HepG2 (cell line): ENCODE results near the gene GP2. TPM values are rescaled to one million over a fixed set of nuclear protein-coding genes. Genes with fewer than 3 reads are reported as not detected.
A peak's percentile ranks its signal among the peaks of the same experiment; 100 is the strongest.

Source experiments
- ATAC-seq: fragments of 200-7000 bp; cut with Tn5 transposase; 3 replicates; pipeline ENCODE4 v1.9.1; 2020; ENCODE audit warnings: mild to moderate bottlenecking, moderate library complexity
- BruUV-seq: library from RNA; stranded (reverse); fragments of 400-500 nt; replicated peaks from 2 replicates; lab custom pipeline; 2021; lab: Mats Ljungman, UMichigan
- CTCF ChIA-PET: fragments of 300-600 bp; formaldehyde crosslinking; extraction: SDS; loops from one replicate; lab custom pipeline; 2021; ENCODE audit warnings: low total read pairs, inconsistent platforms, low intra/inter-chr PET ratio; lab: Yijun Ruan, JAX
- POLR2A ChIA-PET: fragments of 350-600 bp; sonication (Branson Sonifier 250); formaldehyde crosslinking; loops from one replicate; lab custom pipeline; 2020; ENCODE audit warnings: antibody characterized with exemption, inconsistent platforms; lab: Yijun Ruan, JAX
- DNase-seq: peaks from one replicate; pipeline ENCODE4 v3.0.0-alpha.2; 2015; ENCODE audit warnings: low spot score
- FAIRE-seq: peaks from 3 replicates; lab custom pipeline; 2011; peaks lifted over from hg19 to GRCh38; lab: Jason Lieb, UNC
- H2AFZ ChIP-seq: one replicate; pipeline ENCODE4 v1.6.1; 2011; ENCODE audit warnings: low read length, inconsistent platforms
- H3K27ac ChIP-seq: fragments of 300-600 bp; 3 replicates; pipeline ENCODE4 v1.8.0; 2011; ENCODE audit warnings: mixed run types, mild to moderate bottlenecking, mixed read lengths, low read length, inconsistent platforms; ENCODE audit not compliant: insufficient read depth; ENCODE audit errors: extremely low read length
- H3K27me3 ChIP-seq, 2 experiments: fragments of 200-600 bp in 1 of 2; 2 replicates in 1 of 2; 3 replicates in 1 of 2; pipeline versions ENCODE4 v1.6.0 to v1.8.0; 2011; ENCODE audit warnings: low read length in 2 of 2, mild to moderate bottlenecking in 2 of 2, moderate library complexity in 2 of 2, inconsistent platforms in 1 of 2; ENCODE audit not compliant: insufficient read depth in 2 of 2, control insufficient read depth in 1 of 2
- H3K36me3 ChIP-seq, 2 experiments: fragments of 200-600 bp in 1 of 2; replicated peaks in 1 of 2; 2 replicates in 1 of 2; 3 replicates in 1 of 2; pipeline versions ENCODE4 v1.5.1 to v1.8.0; 2011; ENCODE audit warnings: low read length in 2 of 2, inconsistent platforms in 1 of 2; ENCODE audit not compliant: insufficient read depth in 2 of 2, control insufficient read depth in 1 of 2
- H3K4me1 ChIP-seq: 2 replicates; pipeline ENCODE4 v1.5.1; 2012; ENCODE audit warnings: low read length, inconsistent platforms; ENCODE audit not compliant: insufficient read depth
- H3K4me2 ChIP-seq: 2 replicates; pipeline ENCODE4 v1.6.0; 2011; ENCODE audit warnings: low read depth, low read length, inconsistent platforms
- H3K4me3 ChIP-seq, 3 experiments: fragments of 200-600 bp in 1 of 3; sonication (generic), shearing (Covaris generic) in 1 of 3; replicated peaks in 1 of 3; 2 replicates each; pipeline ENCODE4 v1.5.1; 2011 to 2016; ENCODE audit warnings: low read length in 3 of 3, inconsistent platforms in 2 of 3, low read depth in 2 of 3, mild to moderate bottlenecking in 2 of 3, control low read depth in 1 of 3, mixed read lengths in 1 of 3; ENCODE audit not compliant: insufficient read depth in 1 of 3
- H3K79me2 ChIP-seq: one replicate; pipeline ENCODE4 v1.6.1; 2011; ENCODE audit warnings: low read length, inconsistent platforms; ENCODE audit not compliant: insufficient read depth
- H3K9ac ChIP-seq: 2 replicates; pipeline ENCODE4 v1.6.0; 2011; ENCODE audit warnings: mild to moderate bottlenecking, low read depth, low read length, inconsistent platforms; ENCODE audit not compliant: insufficient read depth
- H3K9me3 ChIP-seq: 2 replicates; pipeline ENCODE4 v1.5.1; 2012; ENCODE audit warnings: mild to moderate bottlenecking, low read length
- H4K20me1 ChIP-seq: 2 replicates; pipeline ENCODE4 v1.6.0; 2011; ENCODE audit warnings: inconsistent platforms, mild to moderate bottlenecking, low read length, moderate library complexity; ENCODE audit not compliant: insufficient read depth
- ZNF468 ChIP-seq: sonication (generic); formaldehyde crosslinking; IDR thresholded peaks from 2 replicates; pipeline ENCODE4 v1.8.0; 2022; ENCODE audit warnings: mild to moderate bottlenecking, moderate library complexity, missing genetic modification reagents
- WGBS: methylation state at CpG from one replicate; pipeline ENCODE4 v1.1.6; 2017; ENCODE audit warnings: low lambda C conversion rate; 5-methylcytosine and 5-hydroxymethylcytosine counted together
- in situ Hi-C: cut with HindIII; loops from 2 replicates; pipeline ENCODE4 v1.10.0; 2017; ENCODE audit warnings: low pct_unique_long_range_greater_than_20kb; ENCODE audit not compliant: extremely low pct_ligation_motif_present
- intact Hi-C: fragments of 100-400 bp; cut with micrococcal nuclease; formaldehyde crosslinking; loops from one replicate; pipeline ENCODE4 v1.10.0; 2022; ENCODE audit not compliant: unreplicated experiment
- polyA plus RNA-seq, 8 experiments: library from polyadenylated mRNA; depleted of rRNA in 3 of 8; stranded (reverse) in 7 of 8; unstranded in 1 of 8; fragments of >200 nt; fragmentation: Illumina TruSeq in 4 of 8; extraction: Trizol in 4 of 8; gene quantifications; 2 replicates each; pipeline versions ENCODE4 v1.2.1 to v1.2.3, GENCODE V29; 2011 to 2016; ENCODE audit warnings: low read depth in 4 of 8, missing spikeins in 1 of 8, mixed read lengths in 1 of 8; ENCODE audit not compliant: insufficient read depth in 1 of 8
- total RNA-seq, 5 experiments: library from RNA; depleted of rRNA; stranded (reverse); fragments of >200 nt; fragmentation: Illumina TruSeq; extraction: Trizol; gene quantifications; 2 replicates each; pipeline ENCODE4 v1.2.3, GENCODE V29; 2016; ENCODE audit warnings: low read depth in 1 of 5
- TF ChIP-seq, protein P1 (sequence below), 2 experiments: IDR thresholded peaks; 2 replicates each; pipeline ENCODE4 v1.6.1; 2011 to 2012; ENCODE audit warnings: low read length in 2 of 2, borderline replicate concordance in 1 of 2, low read depth in 1 of 2, mild to moderate bottlenecking in 1 of 2, moderate library complexity in 1 of 2

The GP2 gene
- total and polyA plus RNA-seq, 2 of the 13 experiments (the other 11 are each of a cell fraction or from before 2014, with no cell fraction given): 0.15 to 0.69 TPM

GRCh38 chr16:20301840-20302239 lies 25.5 kb downstream of the GP2 start:
- intact Hi-C loops: loop anchor here (2.0 to 10.0 kb wide), 2 partner anchors 81 to 697 kb away; no protein-coding TSS in a partner anchor
- no peaks in the 10 kb centered on the region for H3K4me1 ChIP-seq
- no peak overlapping the region for H2AFZ ChIP-seq
- FAIRE-seq (no peak), ATAC-seq (no peak)
- no peaks in the 10 kb centered on the region for H3K36me3 ChIP-seq
- TF ChIP-seq, protein P1, sequence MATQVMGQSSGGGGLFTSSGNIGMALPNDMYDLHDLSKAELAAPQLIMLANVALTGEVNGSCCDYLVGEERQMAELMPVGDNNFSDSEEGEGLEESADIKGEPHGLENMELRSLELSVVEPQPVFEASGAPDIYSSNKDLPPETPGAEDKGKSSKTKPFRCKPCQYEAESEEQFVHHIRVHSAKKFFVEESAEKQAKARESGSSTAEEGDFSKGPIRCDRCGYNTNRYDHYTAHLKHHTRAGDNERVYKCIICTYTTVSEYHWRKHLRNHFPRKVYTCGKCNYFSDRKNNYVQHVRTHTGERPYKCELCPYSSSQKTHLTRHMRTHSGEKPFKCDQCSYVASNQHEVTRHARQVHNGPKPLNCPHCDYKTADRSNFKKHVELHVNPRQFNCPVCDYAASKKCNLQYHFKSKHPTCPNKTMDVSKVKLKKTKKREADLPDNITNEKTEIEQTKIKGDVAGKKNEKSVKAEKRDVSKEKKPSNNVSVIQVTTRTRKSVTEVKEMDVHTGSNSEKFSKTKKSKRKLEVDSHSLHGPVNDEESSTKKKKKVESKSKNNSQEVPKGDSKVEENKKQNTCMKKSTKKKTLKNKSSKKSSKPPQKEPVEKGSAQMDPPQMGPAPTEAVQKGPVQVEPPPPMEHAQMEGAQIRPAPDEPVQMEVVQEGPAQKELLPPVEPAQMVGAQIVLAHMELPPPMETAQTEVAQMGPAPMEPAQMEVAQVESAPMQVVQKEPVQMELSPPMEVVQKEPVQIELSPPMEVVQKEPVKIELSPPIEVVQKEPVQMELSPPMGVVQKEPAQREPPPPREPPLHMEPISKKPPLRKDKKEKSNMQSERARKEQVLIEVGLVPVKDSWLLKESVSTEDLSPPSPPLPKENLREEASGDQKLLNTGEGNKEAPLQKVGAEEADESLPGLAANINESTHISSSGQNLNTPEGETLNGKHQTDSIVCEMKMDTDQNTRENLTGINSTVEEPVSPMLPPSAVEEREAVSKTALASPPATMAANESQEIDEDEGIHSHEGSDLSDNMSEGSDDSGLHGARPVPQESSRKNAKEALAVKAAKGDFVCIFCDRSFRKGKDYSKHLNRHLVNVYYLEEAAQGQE (IDR thresholded peaks at IDR 0.05; ENCODE audit: borderline replicate concordance in 1 of 2, low read depth in 1 of 2, low read length in 2 of 2): peak in 1 of 2 experiments; percentile 59; a peak in 2 of 4 replicates
- TF ChIP-seq ZNF468 (CRISPR knock-in tag): no peak
- TF ChIP-seq, all 625 proteins: peak for 1
- ChIA-PET CTCF (interaction anchor here (4.1 kb wide), 1 partner anchor 394 kb away, joined by 71 read pairs; no protein-coding TSS in a partner anchor), POLR2A (no interaction called here)
- Histone ChIP-seq H3K9ac (no peak overlapping the region), H3K4me3 (no peak overlapping the region), H3K4me2 (no peak overlapping the region), H3K79me2 (no peaks in the 10 kb centered on the region), H3K27me3 (no peaks in the 10 kb centered on the region), H3K27ac (no peak overlapping the region), H4K20me1 (no peaks in the 10 kb centered on the region), H3K9me3 (no peaks in the 10 kb centered on the region)
- BruUV-seq: no TSS peak
- in situ Hi-C loops: loop anchor here (5.0 to 25.0 kb wide), 2 partner anchors 395 to 715 kb away; no protein-coding TSS in a partner anchor
- under 1% methylated on average over 5 of the region's 5 CpGs for WGBS
- no peak for DNase-seq
